ENCODE results near the gene PDSS2. TPM values are rescaled to one million over a fixed set of nuclear protein-coding genes. Genes with fewer than 3 reads are reported as not detected.
"Not testable (repeated sequence)": the region's sequence is repeated elsewhere in the genome, so short reads cannot be mapped to it uniquely, and the experiment has no call there.

PDSS2 gene
- total and polyA plus RNA-seq, 12 donors: 6.4 to 39.8 (median 27.6) TPM

GRCh38 chr6:107198631-107199416, 260.5 kb downstream of the PDSS2 start:
- Histone ChIP-seq H3K4me1 (replicated peaks in 1 of 2) (no peaks in the 10 kb centered on the region), H3K9me3 (replicated peaks in 1 of 3) (no peaks in the 10 kb centered on the region), H3K4me3 (no peak overlapping the region), H3K27me3 (no peaks in the 10 kb centered on the region), H3K27ac (no peak overlapping the region), H3K36me3 (replicated peaks in 1 of 2) (no peaks in the 10 kb centered on the region)
- 95 to 99% (median 97%) methylated on average over 6 to 7 of the region's 7 CpGs for WGBS, 4 donors
- intact Hi-C loops (cut with DNase I): no loop called here
- no peak for DNase-seq
- no peak for TF ChIP-seq CTCF (IDR thresholded peaks at IDR 0.05)
- TF ChIP-seq POLR2A (IDR thresholded peaks at IDR 0.05): no peak

- TF ChIP-seq CTCF (IDR thresholded peaks at IDR 0.05) (no peak), POLR2A (IDR thresholded peaks at IDR 0.05) (no peak)
- no peak overlapping the region for H3K27ac ChIP-seq
- no peaks in the 10 kb centered on the region for H3K4me1 ChIP-seq (replicated peaks in 1 of 2)
- DNase-seq: peak in 2 of 7 donors; percentile 18 to 21
- H3K9me3 ChIP-seq (replicated peaks in 1 of 3): no peaks in the 10 kb centered on the region
- no peaks in the 10 kb centered on the region for H3K27me3 ChIP-seq
- intact Hi-C loops (cut with DNase I): no loop called here
- no peaks in the 10 kb centered on the region for H3K36me3 ChIP-seq (replicated peaks in 1 of 2)
- 52 to 61% (median 56%) methylated on average over 3 of the region's 3 CpGs for WGBS, 4 donors
- no peak overlapping the region for H3K4me3 ChIP-seq
These were observed 263.2 kb downstream of the PDSS2 start for GRCh38 chr6:107196152-107196551.

- H3K36me3 ChIP-seq (replicated peaks in 1 of 2); H3K4me3 ChIP-seq; H3K9me3 ChIP-seq (replicated peaks in 1 of 3); H3K27me3 ChIP-seq; intact Hi-C loops (cut with DNase I); DNase-seq; H3K27ac ChIP-seq; H3K4me1 ChIP-seq (replicated peaks in 1 of 2): not testable (repeated sequence)
- WGBS, 4 donors: 92 to 97% (median 96%) methylated on average over 8 of the region's 8 CpGs
These were observed 264.6 kb downstream of the PDSS2 start for GRCh38 chr6:107194723-107195122.

- Histone ChIP-seq H3K27ac (no peak overlapping the region), H3K27me3 (no peaks in the 10 kb centered on the region), H3K9me3 (replicated peaks in 1 of 3) (no peaks in the 10 kb centered on the region), H3K4me1 (replicated peaks in 1 of 2) (no peaks in the 10 kb centered on the region), H3K36me3 (replicated peaks in 1 of 2) (no peaks in the 10 kb centered on the region), H3K4me3 (no peak overlapping the region)
- no peak for TF ChIP-seq CTCF (IDR thresholded peaks at IDR 0.05)
- TF ChIP-seq POLR2A (IDR thresholded peaks at IDR 0.05): no peak
- intact Hi-C loops (cut with DNase I): no loop called here
- WGBS, 4 donors: 84 to 95% (median 87%) methylated on average over 4 of the region's 4 CpGs
- DNase-seq: no peak
These were observed 266.5 kb downstream of the PDSS2 start for GRCh38 chr6:107192830-107193229.

GRCh38 chr6:107187630-107188029, 271.7 kb downstream of the PDSS2 start:
- no peak overlapping the region for H3K4me3 ChIP-seq
- H3K27me3 ChIP-seq: no peaks in the 10 kb centered on the region
- H3K27ac ChIP-seq: no peak overlapping the region
- no peaks in the 10 kb centered on the region for H3K36me3 ChIP-seq (replicated peaks in 1 of 2)
- TF ChIP-seq CTCF (IDR thresholded peaks at IDR 0.05) (no peak), POLR2A (IDR thresholded peaks at IDR 0.05) (no peak)
- no peaks in the 10 kb centered on the region for H3K9me3 ChIP-seq (replicated peaks in 1 of 3)
- H3K4me1 ChIP-seq (replicated peaks in 1 of 2): no peaks in the 10 kb centered on the region
- 64 to 95% (median 81%) methylated on average over 6 of the region's 6 CpGs for WGBS, 4 donors
- intact Hi-C loops (cut with DNase I): no loop called here
- no peak for DNase-seq
